Colon (tissue), 2 donors: ENCODE data around the gene CC2D1A.

Source experiments
- FAIRE-seq: peaks from 2 replicates; lab custom pipeline; 2012; peaks lifted over from hg19 to GRCh38; lab: Jason Lieb, UNC
- donor health status: control.
- donor health status: control.

CC2D1A gene

GRCh38 chr19:13905634-13906520 is at the start of gene CC2D1A, which contains the start of gene BRME1:
CC2D1A (plus strand) TSS chr19:13906201; CDS start chr19:13906442, 241 bp downstream.
BRME1 (minus strand) TSS chr19:13906117; CDS start chr19:13904892, 1,225 bp downstream.
- FAIRE-seq = no peak

GRCh38 chr19:13856497-13856896 is 49.5 kb upstream of the CC2D1A start:
- FAIRE-seq = no peak

- no peak for FAIRE-seq
Observed at GRCh38 chr19:13859361-13859880, 46.6 kb upstream of the CC2D1A start.

- FAIRE-seq = no peak
Observed at GRCh38 chr19:13860679-13861391, 45.2 kb upstream of the CC2D1A start.

GRCh38 chr19:13861392-13861713 is 44.6 kb upstream of the CC2D1A start:
- FAIRE-seq = no peak

GRCh38 chr19:13861714-13862531 is 44.1 kb upstream of the CC2D1A start:
- no peak for FAIRE-seq

- no peak for FAIRE-seq
Observed at GRCh38 chr19:13864046-13864666, 41.8 kb upstream of the CC2D1A start.

GRCh38 chr19:13864667-13865570 is 41.1 kb upstream of the CC2D1A start:
- no peak for FAIRE-seq

GRCh38 chr19:13865571-13866462 is 40.2 kb upstream of the CC2D1A start:
- no peak for FAIRE-seq

- no peak for FAIRE-seq
Observed at GRCh38 chr19:13866463-13867046, 39.4 kb upstream of the CC2D1A start.

GRCh38 chr19:13868663-13869062 is 37.3 kb upstream of the CC2D1A start:
- FAIRE-seq = no peak

- no peak for FAIRE-seq
Observed at GRCh38 chr19:13869281-13869680, 36.7 kb upstream of the CC2D1A start.

- FAIRE-seq = no peak
Observed at GRCh38 chr19:13870873-13871272, 35.1 kb upstream of the CC2D1A start.

GRCh38 chr19:13872339-13872694 is 33.7 kb upstream of the CC2D1A start:
- FAIRE-seq = no peak

- no peak for FAIRE-seq
Observed at GRCh38 chr19:13872695-13873389, 33.2 kb upstream of the CC2D1A start.

- no peak for FAIRE-seq
Observed at GRCh38 chr19:13873834-13874515, 32.0 kb upstream of the CC2D1A start.

GRCh38 chr19:13875824-13876223 is 30.2 kb upstream of the CC2D1A start:
- FAIRE-seq = no peak

- FAIRE-seq = no peak
Observed at GRCh38 chr19:13876834-13877233, 29.2 kb upstream of the CC2D1A start, which contains the start of gene NANOS3. NANOS3 (plus strand) TSS chr19:13877134; CDS start chr19:13877249, 115 bp downstream.
